Kidney (tissue), 14 donors: ENCODE measurements around the gene RELT. TPM values are rescaled to one million over a fixed set of nuclear protein-coding genes. Genes with fewer than 3 reads are reported as not detected.

Experiments used
- DNase-seq, 5 donors: peaks; one replicate each; pipeline ENCODE4 v3.0.0-alpha.2; 2013 to 2020
- FAIRE-seq: peaks from 2 replicates; lab custom pipeline; 2012; peaks lifted over from hg19 to GRCh38; lab: Jason Lieb, UNC
- H3K27ac ChIP-seq, 2 donors: one replicate each; pipeline ENCODE4 v1.7.0; 2013; ENCODE audit warnings: low read depth in 2 of 2, low read length in 2 of 2, inconsistent platforms in 1 of 2
- H3K27me3 ChIP-seq: one replicate; pipeline ENCODE4 v1.7.1; 2013; ENCODE audit warnings: low read length, inconsistent platforms; ENCODE audit not compliant: control insufficient read depth, insufficient read depth
- H3K36me3 ChIP-seq, 3 donors: one replicate each; pipeline versions ENCODE4 v1.7.0 to v1.7.1; 2013; ENCODE audit warnings: low read length in 3 of 3, control low read depth in 1 of 3, inconsistent platforms in 1 of 3; ENCODE audit not compliant: insufficient read depth in 3 of 3, control insufficient read depth in 2 of 3
- H3K4me1 ChIP-seq, 3 donors: one replicate each; pipeline versions ENCODE4 v1.7.0 to v1.7.1; 2013; ENCODE audit warnings: low read length in 3 of 3, inconsistent platforms in 1 of 3, low read depth in 1 of 3; ENCODE audit not compliant: control insufficient read depth in 2 of 3, insufficient read depth in 2 of 3
- H3K4me3 ChIP-seq, 3 donors: one replicate each; pipeline versions ENCODE4 v1.7.0 to v1.8.1; 2013; ENCODE audit warnings: low read length in 3 of 3, control low read depth in 1 of 3, inconsistent platforms in 1 of 3
- H3K9ac ChIP-seq, 3 donors: one replicate each; pipeline versions ENCODE4 v1.7.0 to v1.7.1; 2013; ENCODE audit warnings: low read length in 3 of 3, control low read depth in 1 of 3, inconsistent platforms in 1 of 3
- H3K9me3 ChIP-seq, 3 donors: one replicate each; pipeline versions ENCODE4 v1.7.0 to v1.7.1; 2013; ENCODE audit warnings: low read length in 3 of 3, control low read depth in 1 of 3, inconsistent platforms in 1 of 3; ENCODE audit not compliant: control insufficient read depth in 2 of 3, insufficient read depth in 1 of 3
- CTCF ChIP-seq: IDR thresholded peaks from 3 replicates; pipeline ENCODE4 v1.5.1; 2012; ENCODE audit warnings: mild to moderate bottlenecking, moderate library complexity, borderline replicate concordance; ENCODE audit not compliant: insufficient read depth; ENCODE audit errors: extremely low read depth
- intact Hi-C: fragments of 100-400 bp; cut with DNase I; formaldehyde crosslinking; loops from one replicate; pipeline ENCODE4 v1.11.1; 2022
- polyA plus RNA-seq: library from polyadenylated mRNA; stranded (reverse); fragments of 350-450 nt; fragmentation: Illumina TruSeq; extraction: RNeasy Lipid Tissue Mini Kit (QIAGEN cat#74804); gene quantifications from one replicate; pipeline ENCODE4 v1.2.3, GENCODE V29; 2014; ENCODE audit warnings: low read depth, low replicate concordance; ENCODE audit not compliant: insufficient read depth
- total RNA-seq: library from RNA; stranded (reverse); fragmentation: NEBNext Ultra II Directional; extraction: Animal tissue kit (Norgen Biotek cat#: 25700); gene quantifications from one replicate; pipeline ENCODE4 v1.2.1, GENCODE V29; 2021
- donor health status: control.
- donor health status: control.
- donor health status: control.
- donor health status: control.
- donor health status: control.
- donor health status: DM: yes; HTN: yes; CAD: no.
- donor health status: Normal renal cell carcinoma (clear cell type).

The RELT gene
- total and polyA plus RNA-seq, 2 donors from 2014 or later: 1.0 to 8.7 TPM

GRCh38 chr11:73346186-73346935 lies 29.8 kb upstream of the RELT start:
- Histone ChIP-seq H3K27ac (no peak overlapping the region), H3K9me3 (no peaks in the 10 kb centered on the region), H3K9ac (no peak overlapping the region), H3K27me3 (no peaks in the 10 kb centered on the region), H3K4me3 (no peak overlapping the region), H3K4me1 (peaks cover 0 to 30% (median 14%) of the 10 kb centered on the region in 3 donors), H3K36me3 (peaks cover 3 to 17% (median 8%) of the 10 kb centered on the region in 3 donors)
- no peak for TF ChIP-seq CTCF
- DNase-seq (no peak), FAIRE-seq (no peak)
- intact Hi-C loops: loop anchor here (10.0 kb wide), 1 partner anchor 48 kb away; no protein-coding TSS in a partner anchor

- H3K4me1 ChIP-seq: peaks cover 0 to 27% (median 13%) of the 10 kb centered on the region in 3 donors
- H3K4me3 ChIP-seq: no peak overlapping the region
- H3K9ac ChIP-seq: no peak overlapping the region
- TF ChIP-seq CTCF: no peak
- no peak overlapping the region for H3K27ac ChIP-seq
- H3K9me3 ChIP-seq: no peaks in the 10 kb centered on the region
- no peak for FAIRE-seq
- peaks cover 3 to 17% (median 8%) of the 10 kb centered on the region in 3 donors for H3K36me3 ChIP-seq
- no peak for DNase-seq
- intact Hi-C loops: loop anchor here (10.0 kb wide), 1 partner anchor 48 kb away; no protein-coding TSS in a partner anchor
- no peaks in the 10 kb centered on the region for H3K27me3 ChIP-seq
These were observed 29.1 kb upstream of the RELT start for GRCh38 chr11:73347067-73347466.

- no peaks in the 10 kb centered on the region for H3K9me3 ChIP-seq
- DNase-seq (no peak), FAIRE-seq (no peak)
- no peak overlapping the region for H3K27ac ChIP-seq
- H3K9ac ChIP-seq: no peak overlapping the region
- peaks cover 3 to 24% (median 15%) of the 10 kb centered on the region in 3 donors for H3K36me3 ChIP-seq
- intact Hi-C loops: loop anchor here (10.0 kb wide), 1 partner anchor 46 kb away; no protein-coding TSS in a partner anchor
- no peaks in the 10 kb centered on the region for H3K27me3 ChIP-seq
- no peak for TF ChIP-seq CTCF
- H3K4me1 ChIP-seq: peaks cover 0 to 17% (median 8%) of the 10 kb centered on the region in 3 donors
- no peak overlapping the region for H3K4me3 ChIP-seq
These were observed 27.4 kb upstream of the RELT start for GRCh38 chr11:73348838-73349237.
